KMS-11 (cell line): ENCODE data around the gene SNRNP40.

Source experiments
- H2AFZ ChIP-seq: fragments of 200-600 bp; sonication (generic); 2 replicates; pipeline ENCODE4 v1.6.1; 2016; ENCODE audit warnings: antibody characterized with exemption, mixed run types, low read depth
- H3K27ac ChIP-seq: fragments of 200-600 bp; sonication (generic); 2 replicates; pipeline ENCODE4 v1.6.1; 2016; ENCODE audit warnings: mild to moderate bottlenecking, mixed run types
- H3K27me3 ChIP-seq: fragments of 200-600 bp; sonication (generic); 2 replicates; pipeline ENCODE4 v1.6.1; 2017; ENCODE audit warnings: mild to moderate bottlenecking, low read depth, mixed run types, moderate library complexity; ENCODE audit not compliant: insufficient read depth
- H3K36me3 ChIP-seq: fragments of 200-600 bp; sonication (generic); 2 replicates; pipeline ENCODE4 v1.6.1; 2017; ENCODE audit warnings: mild to moderate bottlenecking, mixed run types; ENCODE audit not compliant: insufficient read depth
- H3K4me1 ChIP-seq: fragments of 200-600 bp; sonication (generic); 2 replicates; pipeline ENCODE4 v1.6.1; 2016; ENCODE audit warnings: mild to moderate bottlenecking, low read depth, mixed run types; ENCODE audit not compliant: poor library complexity, severe bottlenecking
- H3K4me2 ChIP-seq: fragments of 200-600 bp; sonication (generic); 2 replicates; pipeline ENCODE4 v1.7.0; 2016; ENCODE audit warnings: mild to moderate bottlenecking, mixed run types
- H3K4me3 ChIP-seq: fragments of 200-600 bp; sonication (generic); IDR thresholded peaks from 2 replicates; pipeline ENCODE4 v1.6.1; 2017; ENCODE audit warnings: low read depth, low read length, mixed read lengths; ENCODE audit not compliant: insufficient read depth
- H3K79me2 ChIP-seq: fragments of 200-600 bp; sonication (generic); 2 replicates; pipeline ENCODE4 v1.6.1; 2016; ENCODE audit warnings: low read depth, mixed run types; ENCODE audit not compliant: insufficient read depth
- H3K9ac ChIP-seq: fragments of 200-600 bp; sonication (generic); 2 replicates; pipeline ENCODE4 v1.6.1; 2016; ENCODE audit warnings: mild to moderate bottlenecking, mixed run types
- H4K20me1 ChIP-seq: fragments of 200-600 bp; sonication (generic); 2 replicates; pipeline ENCODE4 v1.6.1; 2016; ENCODE audit warnings: mild to moderate bottlenecking, mixed run types; ENCODE audit not compliant: insufficient read depth
- CTCF ChIP-seq: fragments of 200-600 bp; sonication (generic); conservative IDR thresholded peaks from 2 replicates; pipeline ENCODE4 v1.6.1; 2017; ENCODE audit warnings: low read depth, mild to moderate bottlenecking, antibody characterized with exemption, low read length, moderate library complexity, mixed read lengths

The SNRNP40 gene

DNA sequence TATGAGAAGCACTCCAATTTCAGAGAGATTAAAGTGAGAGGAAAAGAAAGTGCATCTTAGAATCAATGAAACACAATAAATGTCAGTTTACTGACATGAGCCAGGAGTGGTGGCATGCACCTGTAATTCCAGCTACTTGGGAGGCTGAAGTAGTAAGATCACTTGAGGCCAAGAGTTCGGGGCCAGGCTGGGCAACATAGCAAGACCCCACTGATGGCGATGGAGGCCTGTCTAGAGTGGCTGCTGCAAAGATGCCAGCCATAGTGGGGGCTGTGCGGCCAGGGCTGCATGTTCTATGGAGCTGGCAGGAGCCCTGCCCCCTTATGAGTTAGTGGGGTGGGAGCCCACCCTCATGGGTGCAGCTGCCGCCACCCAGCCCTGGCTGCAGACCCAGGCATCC is 27.5 kb upstream of the SNRNP40 start:
- no peak for TF ChIP-seq CTCF
- no peaks in the 10 kb centered on the region for H3K79me2 ChIP-seq

GRCh38 chr1:31318146-31318545 is 21.6 kb upstream of the SNRNP40 start:
- Histone ChIP-seq H4K20me1 (no peaks in the 10 kb centered on the region), H3K79me2 (no peaks in the 10 kb centered on the region), H3K27me3 (no peaks in the 10 kb centered on the region), H3K27ac (no peak overlapping the region), H3K36me3 (no peaks in the 10 kb centered on the region), H2AFZ (no peak overlapping the region), H3K4me1 (no peaks in the 10 kb centered on the region), H3K4me3 (no peak overlapping the region), H3K9ac (no peak overlapping the region), H3K4me2 (no peak overlapping the region)
- no peak for TF ChIP-seq CTCF

More for the DNA sequence above, 27.5 kb upstream of the SNRNP40 start:
- Histone ChIP-seq H4K20me1 (no peaks in the 10 kb centered on the region), H3K4me3 (no peak overlapping the region), H3K36me3 (no peaks in the 10 kb centered on the region), H3K27me3 (no peaks in the 10 kb centered on the region), H3K27ac (no peak overlapping the region), H2AFZ (no peak overlapping the region), H3K9ac (no peak overlapping the region), H3K4me2 (no peak overlapping the region), H3K4me1 (no peaks in the 10 kb centered on the region)

- no peak overlapping the region for H2AFZ ChIP-seq
- no peaks in the 10 kb centered on the region for H4K20me1 ChIP-seq
- no peak overlapping the region for H3K4me2 ChIP-seq
- no peak overlapping the region for H3K9ac ChIP-seq
- no peaks in the 10 kb centered on the region for H3K4me1 ChIP-seq
- H3K27ac ChIP-seq: no peak overlapping the region
- no peaks in the 10 kb centered on the region for H3K79me2 ChIP-seq
- no peak for TF ChIP-seq CTCF
- H3K27me3 ChIP-seq: no peaks in the 10 kb centered on the region
- H3K36me3 ChIP-seq: no peaks in the 10 kb centered on the region
- no peak overlapping the region for H3K4me3 ChIP-seq
Measured at GRCh38 chr1:31315902-31316301, 19.3 kb upstream of the SNRNP40 start.

- Histone ChIP-seq H3K27me3 (no peaks in the 10 kb centered on the region), H3K27ac (no peak overlapping the region), H3K4me1 (peaks cover 4% of the 10 kb centered on the region), H3K4me2 (no peak overlapping the region), H3K9ac (no peak overlapping the region), H3K79me2 (0 out of 2 replicates have a peak, but pooled peaks cover 10% of the 10 kb centered on the region), H3K4me3 (no peak overlapping the region), H3K36me3 (no peaks in the 10 kb centered on the region), H4K20me1 (no peaks in the 10 kb centered on the region), H2AFZ (no peak overlapping the region)
- TF ChIP-seq CTCF: no peak
Measured at GRCh38 chr1:31310198-31310597, 13.6 kb upstream of the SNRNP40 start.
